Ammon's horn (tissue), 1 donor: Measurements from ENCODE around the gene CCDC86.
"Not testable (repeated sequence)": the region's sequence is repeated elsewhere in the genome, so short reads cannot be mapped to it uniquely, and the experiment has no call there.

Experiments
- DNase-seq: peaks from one replicate; pipeline ENCODE4 v3.0.0-alpha.2; 2016; ENCODE audit warnings: low spot score

The CCDC86 gene, protein sequence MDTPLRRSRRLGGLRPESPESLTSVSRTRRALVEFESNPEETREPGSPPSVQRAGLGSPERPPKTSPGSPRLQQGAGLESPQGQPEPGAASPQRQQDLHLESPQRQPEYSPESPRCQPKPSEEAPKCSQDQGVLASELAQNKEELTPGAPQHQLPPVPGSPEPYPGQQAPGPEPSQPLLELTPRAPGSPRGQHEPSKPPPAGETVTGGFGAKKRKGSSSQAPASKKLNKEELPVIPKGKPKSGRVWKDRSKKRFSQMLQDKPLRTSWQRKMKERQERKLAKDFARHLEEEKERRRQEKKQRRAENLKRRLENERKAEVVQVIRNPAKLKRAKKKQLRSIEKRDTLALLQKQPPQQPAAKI

DNA sequence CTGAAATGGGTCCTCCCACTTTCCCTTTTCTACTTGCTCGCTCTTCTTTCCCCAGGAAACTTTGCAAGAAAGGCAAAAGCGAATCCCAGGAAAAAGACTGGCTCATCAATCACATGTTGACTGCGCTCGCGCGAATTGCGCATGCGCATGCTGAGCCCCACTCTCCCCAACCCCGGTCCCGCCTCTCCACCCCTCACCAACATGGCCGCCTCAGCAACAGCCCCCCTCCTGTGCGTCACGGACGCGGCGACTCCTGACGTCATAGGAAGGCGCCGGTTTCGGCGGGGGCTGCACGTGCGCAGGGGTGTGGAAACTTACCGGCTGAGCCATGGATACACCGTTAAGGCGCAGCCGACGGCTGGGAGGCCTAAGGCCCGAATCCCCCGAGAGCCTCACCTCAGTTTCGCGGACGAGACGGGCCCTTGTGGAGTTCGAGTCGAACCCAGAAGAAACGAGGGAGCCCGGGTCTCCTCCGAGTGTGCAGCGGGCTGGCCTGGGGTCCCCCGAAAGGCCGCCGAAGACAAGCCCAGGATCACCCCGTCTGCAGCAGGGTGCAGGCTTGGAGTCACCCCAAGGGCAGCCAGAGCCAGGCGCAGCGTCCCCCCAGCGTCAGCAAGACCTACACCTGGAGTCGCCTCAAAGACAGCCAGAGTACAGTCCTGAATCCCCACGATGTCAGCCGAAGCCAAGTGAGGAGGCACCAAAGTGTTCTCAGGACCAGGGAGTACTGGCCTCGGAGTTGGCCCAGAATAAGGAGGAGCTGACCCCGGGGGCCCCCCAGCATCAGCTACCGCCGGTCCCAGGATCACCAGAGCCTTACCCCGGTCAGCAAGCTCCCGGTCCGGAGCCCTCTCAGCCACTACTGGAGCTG lies at the start of gene CCDC86:
Gene CCDC86 (plus strand): TSS at position 317 of the 871 bp plus-strand sequence. CDS start 12 bp downstream, at position 329.
- DNase-seq, result peak; percentile 96

DNA sequence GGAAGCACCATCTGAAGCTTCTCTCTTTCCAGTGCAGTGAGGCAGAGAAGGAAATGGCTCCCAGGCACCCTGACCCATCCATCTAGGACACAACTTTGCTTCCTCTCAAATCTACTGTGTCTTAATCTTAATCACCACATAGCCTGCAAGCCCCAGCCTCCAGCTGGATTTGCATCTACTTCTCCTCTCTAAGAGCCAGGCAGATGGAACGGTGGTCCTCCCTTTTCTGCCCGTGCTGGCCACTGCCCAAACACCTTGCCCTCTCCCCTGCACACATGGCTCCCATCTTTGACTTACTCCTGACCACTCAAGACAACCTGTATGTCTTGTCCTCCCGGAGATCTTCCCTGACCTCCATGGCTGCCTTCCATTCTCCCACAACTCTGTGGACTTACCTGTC lies 49.4 kb upstream of the CCDC86 start:
- DNase-seq, result no peak

DNA sequence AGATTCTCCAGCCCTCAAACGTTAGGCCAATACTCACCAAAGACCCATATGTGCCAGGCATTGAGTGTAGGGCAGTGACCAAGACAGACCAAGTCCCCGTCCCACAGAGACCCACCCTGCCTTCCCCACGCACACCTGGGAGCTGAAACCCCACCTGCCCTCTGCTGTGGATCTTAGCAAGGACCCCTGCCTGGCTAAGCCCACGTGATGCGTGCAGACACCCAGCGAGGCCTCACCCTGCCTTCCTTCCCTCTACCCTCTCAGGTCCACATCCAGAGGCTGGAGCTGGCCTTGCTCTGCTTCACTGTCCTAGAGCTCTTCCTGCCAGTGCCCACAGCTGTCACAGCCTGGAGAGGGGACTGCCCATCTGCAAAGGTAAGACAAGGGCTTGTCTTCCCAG lies 46.6 kb upstream of the CCDC86 start:
- no peak for DNase-seq

DNA sequence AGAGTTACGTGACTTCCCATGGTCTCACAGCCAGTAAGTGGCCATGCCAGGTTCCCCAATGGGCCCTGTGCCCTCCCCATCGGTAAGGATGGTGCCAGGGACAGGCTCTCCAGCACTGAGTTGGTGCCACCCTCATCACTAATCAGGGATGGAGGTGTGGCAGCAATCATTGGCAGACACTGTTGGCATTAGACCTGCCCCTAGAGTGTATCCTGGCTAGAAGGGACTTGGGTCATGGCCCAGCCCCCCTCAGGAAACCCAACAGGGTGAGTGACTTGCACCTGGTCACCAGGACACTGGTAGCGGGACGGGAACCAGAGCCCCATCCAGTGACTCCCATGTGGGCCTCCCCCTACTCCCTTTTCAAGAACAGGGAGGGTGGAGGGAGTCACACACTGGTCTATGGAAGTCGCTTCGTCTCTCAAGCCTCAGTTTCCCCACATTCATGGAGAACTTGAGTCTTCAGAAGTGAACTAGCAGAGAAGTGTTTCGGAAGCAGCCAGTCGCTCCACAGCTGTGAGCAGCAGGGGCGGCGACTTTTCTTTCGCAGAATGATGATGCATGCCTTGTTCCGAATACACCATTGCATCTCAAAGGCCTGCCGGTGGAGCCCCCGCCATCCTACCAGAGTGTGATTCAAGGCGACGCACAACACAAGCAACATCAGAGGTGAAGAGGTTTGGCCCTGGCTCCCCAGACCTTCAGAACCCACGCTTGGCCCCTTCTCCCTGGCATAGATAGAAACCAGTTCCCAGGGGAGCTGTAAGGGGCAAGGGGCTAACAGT lies 43.9 kb upstream of the CCDC86 start:
- DNase-seq, result no peak

DNA sequence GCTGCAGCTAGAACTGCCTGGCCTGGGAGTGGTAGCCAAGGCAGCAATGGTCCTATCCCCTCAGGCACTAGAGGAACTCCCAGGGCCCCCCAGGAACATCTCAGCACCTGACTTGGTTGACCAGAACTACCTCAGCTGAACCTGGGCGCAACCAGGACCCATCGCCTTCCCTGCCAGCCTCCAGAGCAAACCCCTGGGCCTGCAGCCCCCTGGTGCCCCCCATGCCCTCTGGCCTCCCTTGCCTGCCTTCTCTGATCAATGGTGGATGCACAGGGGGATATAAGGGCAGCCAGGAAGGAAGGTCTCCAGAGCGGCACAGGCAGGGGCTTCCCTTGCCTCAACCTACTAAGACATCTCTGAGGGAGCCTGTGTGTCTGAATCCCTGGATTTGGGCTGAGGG lies 43.3 kb upstream of the CCDC86 start:
- DNase-seq, result no peak

DNA sequence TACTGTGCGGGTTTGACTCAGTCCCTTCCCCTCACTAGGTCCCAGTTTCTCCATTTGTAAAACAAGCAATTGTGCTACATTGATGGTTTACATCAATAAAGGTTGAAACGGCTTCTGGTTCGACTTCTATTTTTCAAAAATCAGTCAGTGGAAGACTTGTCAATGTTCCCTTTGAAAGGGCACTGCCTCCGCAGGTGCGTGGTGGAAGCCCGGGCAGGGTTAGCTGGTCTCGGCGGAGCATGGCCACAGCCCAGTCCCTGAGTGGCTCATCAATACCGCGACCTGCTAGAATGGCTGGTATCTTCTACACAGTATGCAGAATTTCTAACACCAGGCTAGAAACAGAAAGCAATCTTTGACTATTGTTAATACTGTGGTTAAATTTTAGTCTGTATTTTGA lies 40.7 kb upstream of the CCDC86 start:
- no peak for DNase-seq

DNA sequence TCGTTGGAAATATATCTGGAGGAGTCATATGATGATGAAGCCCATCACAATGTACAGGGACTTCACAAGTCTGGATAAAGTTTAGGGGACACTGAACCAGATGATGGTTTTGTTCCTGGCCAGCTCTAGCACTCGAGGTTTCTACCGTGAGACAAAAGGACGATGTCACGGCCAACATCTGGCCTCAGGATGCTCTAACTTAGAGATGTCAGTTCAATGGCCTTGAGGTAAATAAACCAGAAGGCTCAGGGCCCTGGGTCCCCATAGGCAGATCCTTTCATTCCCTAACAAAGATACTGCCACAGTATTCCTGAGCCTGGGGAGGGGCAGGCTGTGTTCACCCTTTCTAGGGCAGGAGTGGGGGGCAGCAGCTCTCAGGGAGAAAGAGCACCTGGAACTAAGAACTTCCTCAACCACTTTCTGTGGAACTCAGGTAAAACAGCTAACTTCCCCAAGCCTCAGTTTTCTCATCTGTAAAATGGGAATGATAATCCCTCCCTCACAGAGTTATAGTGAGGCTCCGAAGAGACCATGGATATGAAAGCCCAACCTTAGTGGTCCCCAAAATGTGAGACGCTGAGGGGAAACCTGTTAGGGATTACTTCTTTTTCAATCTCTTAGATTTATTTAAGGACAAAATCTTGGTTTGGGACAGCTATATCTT lies 38.5 kb upstream of the CCDC86 start:
- no peak for DNase-seq

DNA sequence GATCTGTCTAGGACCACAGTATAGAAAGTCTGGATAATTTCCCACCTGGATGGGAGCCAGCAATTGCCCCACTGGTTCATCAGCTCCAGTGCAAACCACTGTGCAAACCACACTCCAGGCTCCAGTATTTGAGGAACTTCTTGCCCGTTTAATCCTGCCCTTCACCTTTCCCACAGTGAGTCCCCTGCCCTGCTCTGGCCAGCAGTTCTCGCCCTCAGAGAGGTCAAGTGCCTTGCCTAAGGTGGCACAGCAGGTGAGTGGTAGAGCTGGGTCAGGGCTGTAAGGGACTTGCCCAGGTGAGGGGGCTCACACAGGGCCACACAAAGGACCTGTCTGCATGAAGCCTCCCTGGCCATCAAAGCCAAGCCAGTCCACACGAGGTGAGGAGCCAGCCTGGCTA lies 32.7 kb upstream of the CCDC86 start:
- no peak for DNase-seq

DNA sequence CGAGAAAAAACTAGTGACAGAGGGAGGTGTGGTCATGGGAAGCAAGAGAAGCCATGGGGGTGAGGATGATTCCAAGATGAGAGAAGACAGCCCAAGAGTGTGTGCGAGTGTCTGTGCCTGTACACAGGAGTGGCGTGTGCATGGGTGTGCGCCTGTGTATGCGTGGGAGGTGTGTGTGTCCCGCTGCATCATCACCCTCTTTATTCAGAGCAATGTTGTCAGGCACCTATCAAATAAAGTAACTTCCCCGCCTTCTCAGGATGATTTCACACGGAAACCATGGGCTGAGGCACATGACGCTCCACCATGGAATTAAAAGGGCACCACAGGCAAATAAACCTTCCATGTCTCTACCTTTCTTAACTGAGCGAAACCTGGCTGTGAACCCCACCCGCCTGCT lies 32.2 kb upstream of the CCDC86 start:
- no peak for DNase-seq

DNA sequence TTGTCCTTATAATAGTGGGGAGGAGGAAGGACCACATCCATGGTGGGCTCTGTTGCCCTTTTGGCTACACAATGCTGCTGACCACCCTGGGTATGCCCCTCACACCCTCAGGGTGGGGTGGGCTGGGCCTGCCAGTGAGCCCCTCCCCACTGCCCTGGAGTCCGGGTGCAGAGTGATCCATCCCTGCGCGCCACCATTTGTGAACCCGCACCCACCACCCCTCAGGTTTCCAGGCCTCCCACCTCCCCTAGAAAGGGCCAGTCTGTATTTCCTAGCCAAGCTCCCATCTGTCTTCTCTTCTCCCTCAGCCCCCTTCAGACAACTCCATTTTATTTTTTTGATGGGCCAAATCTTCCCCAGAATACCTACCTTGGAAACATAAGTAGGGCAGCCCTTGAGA lies 31.8 kb upstream of the CCDC86 start:
- DNase-seq, result no peak

DNA sequence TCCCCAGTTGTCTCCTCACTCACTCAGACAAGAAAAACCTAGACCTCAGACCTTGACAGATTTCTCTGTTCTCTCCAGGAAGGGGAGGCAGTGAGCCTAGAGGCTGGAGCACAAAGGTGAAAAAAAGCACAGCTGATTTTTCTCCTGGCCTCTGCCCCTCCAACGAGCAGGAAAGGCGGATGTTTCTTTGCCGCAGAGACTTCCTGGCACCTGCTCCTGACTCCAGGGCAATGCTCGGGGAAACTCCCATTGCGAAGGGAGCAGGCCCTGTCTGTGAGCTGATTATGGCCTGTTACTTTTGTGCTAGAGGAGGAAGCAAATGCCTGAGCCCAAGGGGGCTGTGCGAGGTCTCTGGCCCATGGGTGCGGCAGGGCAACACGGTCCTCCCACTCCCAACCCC lies 31.3 kb upstream of the CCDC86 start:
- DNase-seq, result no peak

DNA sequence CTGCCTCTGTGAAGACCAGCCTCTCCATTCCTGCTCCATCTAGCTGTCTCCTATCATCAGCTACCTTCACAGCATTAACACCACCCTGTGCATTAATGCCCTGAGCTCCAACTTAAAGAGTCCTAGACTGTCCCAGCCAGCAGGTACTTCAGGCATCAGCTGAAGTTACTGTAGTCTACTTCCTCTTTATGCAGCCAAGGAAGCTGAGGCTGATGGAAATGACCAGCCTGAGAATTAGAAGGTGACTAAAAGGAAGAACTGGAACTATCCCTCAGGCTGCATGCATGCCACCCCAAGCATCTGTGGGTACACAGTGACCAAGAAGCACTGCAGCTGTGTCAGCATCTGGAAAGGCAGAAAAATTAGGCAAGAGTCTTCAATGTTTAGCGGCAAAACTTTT lies 28.6 kb upstream of the CCDC86 start:
- DNase-seq, result no peak

DNA sequence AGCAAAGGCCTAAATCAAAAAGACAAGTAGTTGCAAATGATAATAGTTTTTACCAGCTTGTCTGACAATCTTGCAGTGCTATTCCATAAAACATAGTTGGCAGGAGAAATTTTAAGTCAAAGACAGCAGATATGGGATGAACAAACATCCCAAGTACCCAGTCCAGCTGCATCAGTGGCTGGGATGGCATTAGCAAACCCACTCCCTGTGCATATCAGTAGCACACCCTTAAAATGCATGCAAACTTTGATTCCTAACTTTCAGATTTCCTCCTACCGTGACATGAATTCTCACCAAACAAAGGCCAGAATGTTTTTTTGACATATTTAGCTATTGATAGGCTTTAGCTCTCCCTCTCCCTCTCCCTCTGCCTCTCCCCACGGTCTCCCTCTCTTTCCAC lies 27.8 kb upstream of the CCDC86 start:
- DNase-seq, result no peak

DNA sequence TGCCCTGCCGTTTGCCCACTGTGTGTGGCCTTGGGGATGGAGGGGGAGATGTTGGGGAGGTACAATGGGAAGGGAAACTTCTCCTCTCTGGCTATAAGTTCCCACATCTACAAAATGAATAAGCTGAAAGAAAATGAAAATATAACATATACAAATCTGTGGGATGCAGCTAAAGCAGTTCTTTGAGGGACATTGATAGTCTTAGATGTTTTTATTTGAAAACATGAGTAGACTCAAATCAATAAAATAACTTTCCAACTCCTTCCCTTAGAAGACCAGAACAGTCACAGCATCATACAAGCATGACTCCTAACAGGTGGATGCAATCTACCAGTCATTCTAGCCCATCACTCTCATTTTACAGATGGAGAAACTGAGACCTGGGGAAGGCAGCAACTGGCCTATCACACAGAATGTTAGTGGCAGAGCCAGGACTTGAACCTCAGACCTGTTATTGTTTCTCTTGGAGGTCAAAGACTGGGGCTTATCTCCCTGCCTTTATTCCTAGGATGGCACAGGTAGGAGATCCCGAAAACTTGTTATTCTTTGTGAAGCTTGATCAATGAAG lies 25.2 kb upstream of the CCDC86 start:
- no peak for DNase-seq

DNA sequence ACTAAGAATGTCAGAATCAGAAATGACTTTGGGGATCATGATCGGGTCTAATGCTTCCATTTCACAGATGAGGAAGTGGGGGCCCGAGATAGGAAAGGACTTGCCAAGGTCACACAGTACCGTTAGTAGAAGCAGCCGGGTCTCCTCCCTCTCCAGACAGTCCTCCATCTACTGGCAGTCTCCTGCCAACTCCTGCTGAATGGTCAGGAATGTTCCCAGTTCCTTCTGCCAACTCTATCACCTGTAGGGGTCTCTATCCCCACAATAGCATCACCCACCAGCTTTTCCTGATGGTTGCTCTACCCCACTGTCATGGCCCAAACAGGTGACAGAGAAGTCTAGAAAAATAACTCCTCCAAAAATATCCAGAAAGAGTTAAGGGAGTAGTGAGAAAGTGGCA lies 23.9 kb upstream of the CCDC86 start:
- no peak for DNase-seq

DNA sequence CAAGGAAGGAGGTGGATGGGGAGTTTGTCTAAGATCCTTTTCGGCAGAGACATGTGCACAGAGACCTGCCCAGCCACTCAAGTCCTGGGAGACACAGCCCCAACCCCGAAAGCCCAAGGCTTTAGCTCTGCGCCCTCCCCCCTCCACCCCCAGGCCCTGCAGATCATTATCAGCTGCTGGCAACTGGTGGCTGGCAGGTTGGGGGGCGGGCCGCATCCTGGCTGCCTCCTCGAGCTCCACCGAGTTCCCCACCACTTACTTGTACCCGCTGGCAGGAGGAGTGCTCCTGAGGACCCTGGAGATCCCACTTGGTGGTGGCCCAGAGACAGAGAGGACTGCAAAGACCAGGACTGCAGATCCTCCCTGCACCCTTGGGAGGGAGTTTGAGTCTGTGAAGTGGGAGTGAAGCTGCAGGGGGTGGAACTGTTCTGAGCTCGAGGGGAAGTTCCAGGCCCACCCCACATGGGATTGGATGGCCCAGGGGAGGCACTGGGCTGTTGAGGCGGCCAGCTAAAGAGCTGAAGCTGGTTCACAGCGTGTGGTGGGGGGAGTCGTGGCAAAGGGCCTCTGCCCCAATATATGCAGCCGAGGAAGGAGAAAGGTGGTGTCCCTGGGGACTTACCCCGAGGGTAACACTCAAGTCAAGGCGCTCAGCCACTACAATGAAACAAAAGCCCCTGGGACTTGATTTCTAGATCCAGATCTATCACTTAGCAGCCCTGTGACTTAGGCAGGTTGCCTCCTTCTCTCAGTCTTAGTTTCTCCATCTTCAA lies 19.9 kb upstream of the CCDC86 start:
- DNase-seq, result no peak

DNA sequence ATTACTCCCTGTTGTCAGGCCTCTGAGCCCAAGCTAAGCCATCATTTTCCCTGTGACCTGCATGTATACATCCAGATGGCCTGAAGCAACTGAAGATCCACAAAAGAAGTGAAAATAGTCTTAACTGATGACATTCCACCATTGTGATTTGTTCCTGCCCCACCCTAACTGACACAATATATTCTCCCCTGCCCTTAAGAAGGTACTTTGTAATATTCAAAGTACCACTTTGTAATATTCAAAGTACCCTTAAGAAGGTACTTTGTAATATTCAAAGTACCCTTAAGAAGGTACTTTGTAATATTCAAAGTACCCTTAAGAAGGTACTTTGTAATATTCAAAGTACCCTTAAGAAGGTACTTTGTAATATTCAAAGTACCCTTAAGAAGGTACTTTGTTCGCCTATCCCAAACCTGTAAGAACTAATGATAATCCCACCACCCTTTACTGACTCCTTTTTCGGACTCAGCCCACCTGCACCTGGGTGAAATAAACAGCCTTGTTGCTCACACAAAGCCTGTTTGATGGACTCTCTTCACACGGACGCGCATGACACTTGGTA lies 18.1 kb upstream of the CCDC86 start:
- not testable (repeated sequence) for DNase-seq

DNA sequence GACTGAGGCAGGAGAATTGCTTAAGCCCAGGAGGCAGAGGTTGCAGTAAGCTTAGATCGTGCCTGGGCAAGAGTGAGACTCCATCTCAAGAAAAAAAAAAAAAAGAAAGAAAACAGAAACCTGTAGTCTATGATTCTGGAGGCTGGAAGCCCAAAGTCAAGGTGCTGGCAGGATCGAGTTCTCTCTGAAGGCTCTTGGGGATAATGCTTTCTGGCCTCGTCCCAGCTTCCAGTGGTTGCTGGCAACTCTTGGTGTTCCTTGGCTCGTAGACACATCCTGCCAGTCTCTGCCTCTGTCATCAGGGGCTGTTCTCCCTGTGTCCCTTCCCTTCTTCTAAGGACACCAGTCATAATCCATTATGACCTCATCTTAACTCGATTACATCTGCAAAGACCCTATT lies 16.8 kb upstream of the CCDC86 start:
- no peak for DNase-seq

DNA sequence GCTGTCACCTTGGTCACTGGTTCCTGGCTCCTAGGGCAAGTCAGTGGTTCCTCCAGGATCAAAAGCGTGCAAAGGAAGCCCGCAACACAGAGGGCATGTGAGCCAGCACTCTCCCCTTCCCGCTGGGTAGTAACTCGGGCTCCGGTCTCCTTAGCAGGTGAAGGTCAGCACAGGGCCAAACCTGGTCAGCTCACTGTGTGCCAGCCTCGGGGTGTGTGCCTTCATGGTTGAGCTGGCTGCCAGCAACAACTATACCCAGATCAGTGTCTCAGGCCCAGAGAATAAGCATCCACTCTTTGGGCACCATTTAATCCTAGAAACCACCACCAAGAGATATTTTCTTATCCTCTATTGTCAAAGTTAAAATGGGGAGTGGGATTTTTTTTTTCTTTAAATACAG lies 16.1 kb upstream of the CCDC86 start:
- DNase-seq, result no peak

DNA sequence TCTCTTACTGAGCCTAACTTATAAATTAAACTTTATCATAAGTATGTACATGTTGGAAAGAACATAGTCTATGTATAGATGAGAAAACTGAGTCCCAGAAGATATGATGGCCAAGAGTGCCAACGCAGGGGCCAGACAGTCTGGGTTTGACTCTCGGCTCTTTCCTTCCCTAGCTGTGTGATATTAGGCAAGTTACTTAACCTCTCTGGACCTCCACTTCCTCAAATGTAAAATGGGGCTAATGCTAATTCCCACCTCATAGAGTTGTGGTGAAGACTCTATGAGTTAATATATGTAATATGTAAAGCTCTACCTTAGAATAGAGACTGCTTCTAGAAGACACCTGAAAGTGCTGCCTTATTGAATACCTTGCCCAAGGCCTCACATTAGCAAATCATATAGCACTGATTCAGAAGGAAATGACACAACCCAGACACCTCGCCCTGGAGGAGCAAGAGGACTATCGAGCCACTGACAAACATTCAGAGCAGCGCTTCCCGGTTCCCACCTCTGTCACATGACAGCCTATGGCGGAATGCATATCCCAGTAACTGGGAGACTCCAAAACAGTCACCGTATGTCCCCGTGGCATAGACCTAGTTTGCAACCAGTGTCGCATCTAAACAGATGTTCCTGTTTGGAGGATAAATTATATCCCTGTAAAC lies 11.3 kb upstream of the CCDC86 start:
- no peak for DNase-seq
